Prostate gland (tissue), 2 donors: ENCODE results near the gene BTBD9. TPM values are rescaled to one million over a fixed set of nuclear protein-coding genes. Genes with fewer than 3 reads are reported as not detected.

Experiments
- DNase-seq: peaks from one replicate; pipeline ENCODE4 v3.0.0-alpha.2; 2019; ENCODE audit warnings: low spot score
- H3K27ac ChIP-seq, 2 donors: fragments of 200-600 bp; sonication (generic); 2 replicates each; pipeline ENCODE4 v1.5.1; 2017 to 2019
- H3K27me3 ChIP-seq: fragments of 200-600 bp; sonication (generic); replicated peaks from 2 replicates; pipeline ENCODE4 v1.5.1; 2019; ENCODE audit not compliant: insufficient read depth
- H3K36me3 ChIP-seq, 2 donors: fragments of 200-600 bp; sonication (generic); 1 replicate in 1 of 2; 2 replicates in 1 of 2; pipeline versions ENCODE4 v1.5.1 to v1.8.1; 2017 to 2019
- H3K4me1 ChIP-seq: fragments of 200-600 bp; sonication (generic); replicated peaks from 2 replicates; pipeline ENCODE4 v1.5.1; 2019
- H3K4me3 ChIP-seq, 2 donors: fragments of 200-600 bp; sonication (generic); 2 replicates each; pipeline ENCODE4 v1.5.1; 2017 to 2019
- H3K9me3 ChIP-seq: fragments of 200-600 bp; sonication (generic); 2 replicates; pipeline ENCODE4 v1.5.1; 2017
- POLR2A ChIP-seq: fragments of 450-650 bp; IDR thresholded peaks from one replicate; pipeline ENCODE4 v1.6.1; 2016; ENCODE audit warnings: antibody characterized with exemption, mild to moderate bottlenecking
- POLR2AphosphoS5 ChIP-seq: sonication (generic); formaldehyde crosslinking; IDR thresholded peaks from one replicate; pipeline ENCODE4 v1.6.1; 2017; ENCODE audit warnings: antibody characterized with exemption
- WGBS: methylation state at CpG from one replicate; pipeline ENCODE4 v1.1.5; 2018; 5-methylcytosine and 5-hydroxymethylcytosine counted together
- intact Hi-C: fragments of 100-400 bp; cut with DNase I; formaldehyde crosslinking; loops from one replicate; pipeline ENCODE4 v1.14.2; 2022
- total RNA-seq, 2 donors: library from RNA; depleted of rRNA; stranded (reverse); fragments of >200 nt; gene quantifications; one replicate each; pipeline ENCODE4 v1.1.0, GENCODE V29; 2016
- TF ChIP-seq, protein P1 (sequence below), 4 experiments: fragments of 200-600 bp in 2 of 4; fragments of 450-650 bp in 2 of 4; sonication (generic) in 2 of 4; IDR thresholded peaks; 1 replicate in 3 of 4; 2 replicates in 1 of 4; pipeline ENCODE4 v1.5.1; 2016 to 2019; ENCODE audit warnings: antibody characterized with exemption in 4 of 4, mild to moderate bottlenecking in 2 of 4, moderate library complexity in 2 of 4

BTBD9 gene
- total RNA-seq, 2 donors from 2014 or later, result 11.2 to 17.4 TPM

DNA sequence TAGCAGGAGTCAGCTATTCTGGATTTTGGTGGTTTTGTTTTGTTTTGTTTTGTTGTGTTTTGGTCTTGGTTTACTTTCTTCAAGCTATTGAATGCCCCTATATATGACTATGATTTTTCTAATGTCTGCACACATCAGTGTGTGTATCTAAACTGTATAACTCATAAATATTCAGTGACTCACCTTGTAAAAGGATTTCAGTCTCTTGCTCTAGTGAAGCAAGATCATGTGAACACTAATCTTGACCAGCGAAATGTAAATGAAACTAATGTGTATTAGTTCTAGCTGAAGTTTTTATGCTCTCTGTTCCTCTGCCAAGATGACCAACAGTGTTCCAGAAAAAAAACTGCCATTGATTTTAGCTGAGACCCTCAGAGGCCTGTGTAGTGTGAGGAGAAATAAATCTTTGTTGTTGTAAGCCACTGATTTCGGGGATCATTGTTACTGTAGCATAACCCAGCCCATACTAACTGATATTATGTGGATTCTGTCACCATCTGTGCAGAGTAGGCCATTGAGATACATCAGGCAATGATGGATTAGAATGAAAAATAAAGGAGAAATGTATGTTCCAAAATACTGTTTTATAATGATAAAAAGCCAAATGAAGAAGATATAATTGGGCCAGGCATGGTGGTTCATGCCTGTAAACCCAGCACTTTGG lies 11.5 kb upstream of the BTBD9 start:
- Histone ChIP-seq H3K27ac (no peak overlapping the region), H3K4me1 (no peaks in the 10 kb centered on the region), H3K4me3 (no peak overlapping the region), H3K27me3 (no peaks in the 10 kb centered on the region), H3K36me3 (no peaks in the 10 kb centered on the region), H3K9me3 (no peaks in the 10 kb centered on the region)
- 93% methylated on average over 2 of the region's 2 CpGs for WGBS
- TF ChIP-seq, protein P1, sequence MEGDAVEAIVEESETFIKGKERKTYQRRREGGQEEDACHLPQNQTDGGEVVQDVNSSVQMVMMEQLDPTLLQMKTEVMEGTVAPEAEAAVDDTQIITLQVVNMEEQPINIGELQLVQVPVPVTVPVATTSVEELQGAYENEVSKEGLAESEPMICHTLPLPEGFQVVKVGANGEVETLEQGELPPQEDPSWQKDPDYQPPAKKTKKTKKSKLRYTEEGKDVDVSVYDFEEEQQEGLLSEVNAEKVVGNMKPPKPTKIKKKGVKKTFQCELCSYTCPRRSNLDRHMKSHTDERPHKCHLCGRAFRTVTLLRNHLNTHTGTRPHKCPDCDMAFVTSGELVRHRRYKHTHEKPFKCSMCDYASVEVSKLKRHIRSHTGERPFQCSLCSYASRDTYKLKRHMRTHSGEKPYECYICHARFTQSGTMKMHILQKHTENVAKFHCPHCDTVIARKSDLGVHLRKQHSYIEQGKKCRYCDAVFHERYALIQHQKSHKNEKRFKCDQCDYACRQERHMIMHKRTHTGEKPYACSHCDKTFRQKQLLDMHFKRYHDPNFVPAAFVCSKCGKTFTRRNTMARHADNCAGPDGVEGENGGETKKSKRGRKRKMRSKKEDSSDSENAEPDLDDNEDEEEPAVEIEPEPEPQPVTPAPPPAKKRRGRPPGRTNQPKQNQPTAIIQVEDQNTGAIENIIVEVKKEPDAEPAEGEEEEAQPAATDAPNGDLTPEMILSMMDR (IDR thresholded peaks at IDR 0.05), result no peak
- no peak for TF ChIP-seq POLR2AphosphoS5
- no peak for TF ChIP-seq POLR2A
- no peak for DNase-seq
- intact Hi-C loops, result no loop called here

DNA sequence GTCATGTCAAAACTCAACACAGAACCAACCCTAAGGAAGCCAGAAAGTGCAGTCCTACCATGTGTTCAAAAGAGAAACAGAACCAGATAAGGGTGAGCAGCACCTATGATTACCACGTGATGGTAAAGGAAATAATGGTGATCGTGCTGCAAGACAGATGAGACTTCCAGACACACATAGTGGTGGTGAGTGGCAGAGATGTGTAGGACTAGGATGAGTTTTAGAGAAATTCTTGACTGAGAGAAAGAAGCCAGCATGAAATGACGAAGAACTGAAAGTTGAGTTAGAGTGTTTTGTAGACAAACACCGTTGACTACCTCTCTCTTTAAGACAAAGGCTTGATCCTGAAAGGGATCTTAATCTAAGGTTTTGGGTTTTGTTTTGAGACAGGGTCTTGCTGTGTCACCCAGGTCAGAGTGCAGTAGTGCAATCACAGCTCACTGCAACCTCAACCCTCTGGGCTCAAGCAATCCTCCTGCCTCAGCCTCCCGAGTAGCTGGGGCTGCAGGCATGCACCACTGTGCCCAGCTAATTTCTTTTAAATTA lies 10.6 kb upstream of the BTBD9 start:
- no peaks in the 10 kb centered on the region for H3K4me1 ChIP-seq
- H3K9me3 ChIP-seq, result no peaks in the 10 kb centered on the region
- intact Hi-C loops, result no loop called here
- no peaks in the 10 kb centered on the region for H3K36me3 ChIP-seq
- no peak overlapping the region for H3K4me3 ChIP-seq
- no peaks in the 10 kb centered on the region for H3K27me3 ChIP-seq
- WGBS, result 93% methylated on average over 5 of the region's 5 CpGs
- H3K27ac ChIP-seq, result no peak overlapping the region
- TF ChIP-seq POLR2AphosphoS5 (no peak), POLR2A (no peak)
- TF ChIP-seq, protein P1 (IDR thresholded peaks at IDR 0.05), result no peak
- DNase-seq, result no peak

DNA sequence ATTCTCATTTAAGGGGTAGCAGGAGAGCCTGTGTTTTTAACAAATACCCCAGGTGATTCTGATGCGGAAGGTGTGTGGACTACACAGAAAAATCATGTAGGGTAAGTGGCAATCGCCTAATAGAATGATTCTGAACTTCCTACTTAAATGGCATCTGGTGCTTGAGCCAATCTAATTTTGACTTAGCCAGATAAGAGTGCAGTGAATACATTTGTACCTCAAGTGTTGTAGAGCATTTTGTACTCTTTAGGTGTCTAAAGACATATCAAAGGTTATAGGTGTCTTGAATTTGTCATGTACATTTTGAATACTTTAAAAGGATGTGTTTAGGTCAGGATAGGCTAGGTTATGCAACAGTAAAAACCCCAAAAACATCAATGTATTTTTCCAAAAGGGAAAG lies 10.0 kb upstream of the BTBD9 start:
- Histone ChIP-seq H3K4me3 (no peak overlapping the region), H3K9me3 (no peaks in the 10 kb centered on the region), H3K4me1 (no peaks in the 10 kb centered on the region), H3K36me3 (no peaks in the 10 kb centered on the region), H3K27ac (no peak overlapping the region), H3K27me3 (no peaks in the 10 kb centered on the region)
- intact Hi-C loops, result loop anchor here (10.0 kb wide), 1 partner anchor 55 kb away; the partner anchor contains the start of gene GLO1
- no peak for DNase-seq
- TF ChIP-seq POLR2A (no peak), POLR2AphosphoS5 (no peak)
- TF ChIP-seq, protein P1 (IDR thresholded peaks at IDR 0.05), result no peak
- 90% methylated on average over 2 of the region's 2 CpGs for WGBS

DNA sequence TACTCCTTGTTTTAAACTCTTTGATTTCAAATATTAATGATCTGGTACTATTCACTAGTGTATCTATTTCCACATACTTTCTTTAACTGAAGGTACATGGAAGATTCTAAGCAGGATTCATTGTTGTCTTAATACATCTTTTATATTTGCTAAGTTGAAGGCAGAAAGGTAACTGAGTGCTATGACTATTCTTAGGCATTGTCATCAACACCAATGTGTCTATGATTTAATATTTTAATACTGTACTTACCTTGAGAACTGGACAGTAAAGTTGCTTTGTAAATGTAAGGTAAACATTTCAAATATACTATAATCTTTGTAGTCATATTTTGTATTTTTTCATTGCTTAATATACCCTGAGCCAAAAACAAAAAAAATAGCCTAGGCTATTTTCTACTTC lies 8.9 kb upstream of the BTBD9 start:
- no peaks in the 10 kb centered on the region for H3K27me3 ChIP-seq
- no peak for TF ChIP-seq POLR2AphosphoS5
- TF ChIP-seq, protein P1 (IDR thresholded peaks at IDR 0.05), result no peak
- TF ChIP-seq POLR2A, result no peak
- intact Hi-C loops, result loop anchor here (10.0 kb wide), 1 partner anchor 56 kb away; the partner anchor contains the start of gene GLO1
- no peak overlapping the region for H3K27ac ChIP-seq
- no peaks in the 10 kb centered on the region for H3K4me1 ChIP-seq
- no peak overlapping the region for H3K4me3 ChIP-seq
- H3K36me3 ChIP-seq, result no peaks in the 10 kb centered on the region
- no peak for DNase-seq
- H3K9me3 ChIP-seq, result no peaks in the 10 kb centered on the region
